Panc1 (cell line): ENCODE data around the gene COL9A2.

ENCODE experiments used
- CTCF ChIP-seq: fragments of 450-650 bp; IDR thresholded peaks from 2 replicates; pipeline ENCODE4 v1.5.1; 2017; ENCODE audit warnings: mild to moderate bottlenecking
- REST ChIP-seq, 2 experiments: IDR thresholded peaks; 2 replicates each; pipeline ENCODE4 v1.6.1; 2011 to 2012; ENCODE audit warnings: low read depth in 2 of 2, control low read depth in 1 of 2, low read length in 1 of 2, mild to moderate bottlenecking in 1 of 2, moderate library complexity in 1 of 2; ENCODE audit not compliant: insufficient read depth in 1 of 2
- SIN3A ChIP-seq: IDR thresholded peaks from 2 replicates; pipeline ENCODE4 v1.6.1; 2012; ENCODE audit warnings: low read depth, mild to moderate bottlenecking, low read length, moderate library complexity, borderline replicate concordance; ENCODE audit not compliant: insufficient read depth

DNA sequence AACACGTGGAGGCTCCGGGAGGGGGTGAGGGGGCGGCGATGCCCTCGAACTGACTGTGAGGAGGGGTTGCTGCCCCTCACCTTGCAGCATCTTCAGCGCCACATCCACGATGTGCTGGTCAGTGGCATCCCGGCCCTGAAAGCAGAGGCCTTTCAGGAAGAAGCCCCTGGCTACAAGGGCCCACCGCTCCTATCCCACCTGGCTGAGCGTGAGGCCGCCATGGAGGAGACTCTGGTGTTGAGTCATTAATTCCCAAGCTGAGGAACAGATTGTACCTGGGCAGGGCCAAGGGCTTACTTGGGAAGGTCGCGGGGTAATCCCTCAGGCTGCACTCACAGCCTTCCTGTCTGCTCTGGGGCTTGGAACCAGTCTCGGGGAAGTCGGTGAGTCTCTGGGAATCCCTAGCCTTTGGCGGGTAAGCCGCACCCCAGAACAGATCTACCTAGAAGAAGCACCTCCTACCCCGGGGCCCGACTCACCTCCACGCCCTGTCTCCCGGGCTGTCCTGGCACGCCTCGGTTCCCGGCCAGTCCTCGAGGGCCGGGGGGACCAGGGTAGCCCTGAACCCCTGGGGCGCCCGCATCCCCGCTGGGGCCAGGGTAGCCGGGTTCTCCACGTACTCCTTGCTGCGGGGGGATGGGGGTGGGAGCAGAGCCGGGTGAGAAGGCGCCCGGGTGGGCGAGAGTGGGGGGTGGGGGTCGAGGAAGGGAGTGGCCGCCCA is 13.9 kb downstream of the COL9A2 start:
- TF ChIP-seq REST (IDR thresholded peaks at IDR 0.05; ENCODE audit: insufficient read depth in 1 of 2, low read depth in 2 of 2, low read length in 1 of 2) (no peak), CTCF (no peak), SIN3A (no peak)
